Measurements from ENCODE around the gene CLN3. TPM values are rescaled to one million over a fixed set of nuclear protein-coding genes. Genes with fewer than 3 reads are reported as not detected.

The CLN3 gene
- total and polyA plus RNA-seq, 2 of the 13 experiments (the other 11 are each of a cell fraction or from before 2014, with no cell fraction given) = 23.4 to 46.8 TPM

- TF ChIP-seq, protein P1, sequence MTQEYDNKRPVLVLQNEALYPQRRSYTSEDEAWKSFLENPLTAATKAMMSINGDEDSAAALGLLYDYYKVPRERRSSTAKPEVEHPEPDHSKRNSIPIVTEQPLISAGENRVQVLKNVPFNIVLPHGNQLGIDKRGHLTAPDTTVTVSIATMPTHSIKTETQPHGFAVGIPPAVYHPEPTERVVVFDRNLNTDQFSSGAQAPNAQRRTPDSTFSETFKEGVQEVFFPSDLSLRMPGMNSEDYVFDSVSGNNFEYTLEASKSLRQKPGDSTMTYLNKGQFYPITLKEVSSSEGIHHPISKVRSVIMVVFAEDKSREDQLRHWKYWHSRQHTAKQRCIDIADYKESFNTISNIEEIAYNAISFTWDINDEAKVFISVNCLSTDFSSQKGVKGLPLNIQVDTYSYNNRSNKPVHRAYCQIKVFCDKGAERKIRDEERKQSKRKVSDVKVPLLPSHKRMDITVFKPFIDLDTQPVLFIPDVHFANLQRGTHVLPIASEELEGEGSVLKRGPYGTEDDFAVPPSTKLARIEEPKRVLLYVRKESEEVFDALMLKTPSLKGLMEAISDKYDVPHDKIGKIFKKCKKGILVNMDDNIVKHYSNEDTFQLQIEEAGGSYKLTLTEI (CRISPR knock-in tag; conservative IDR thresholded peaks at IDR 0.05) = no peak
- peak; percentile 62; the same call in 1 of the 2 replicates for TF ChIP-seq ZNF430 (CRISPR knock-in tag; IDR thresholded peaks at IDR 0.05)
- TF ChIP-seq THYN1 (CRISPR knock-in tag; IDR thresholded peaks at IDR 0.05; ENCODE audit: borderline replicate concordance, low read depth) = no peak
- TF ChIP-seq FOXA3 (CRISPR knock-in tag; IDR thresholded peaks at IDR 0.05) = peak; percentile 42
- no peak for TF ChIP-seq ZNF234 (CRISPR knock-in tag; conservative IDR thresholded peaks at IDR 0.05)
- TF ChIP-seq ZNF646 (CRISPR knock-in tag; IDR thresholded peaks at IDR 0.05) = no peak
- TF ChIP-seq, protein P2, sequence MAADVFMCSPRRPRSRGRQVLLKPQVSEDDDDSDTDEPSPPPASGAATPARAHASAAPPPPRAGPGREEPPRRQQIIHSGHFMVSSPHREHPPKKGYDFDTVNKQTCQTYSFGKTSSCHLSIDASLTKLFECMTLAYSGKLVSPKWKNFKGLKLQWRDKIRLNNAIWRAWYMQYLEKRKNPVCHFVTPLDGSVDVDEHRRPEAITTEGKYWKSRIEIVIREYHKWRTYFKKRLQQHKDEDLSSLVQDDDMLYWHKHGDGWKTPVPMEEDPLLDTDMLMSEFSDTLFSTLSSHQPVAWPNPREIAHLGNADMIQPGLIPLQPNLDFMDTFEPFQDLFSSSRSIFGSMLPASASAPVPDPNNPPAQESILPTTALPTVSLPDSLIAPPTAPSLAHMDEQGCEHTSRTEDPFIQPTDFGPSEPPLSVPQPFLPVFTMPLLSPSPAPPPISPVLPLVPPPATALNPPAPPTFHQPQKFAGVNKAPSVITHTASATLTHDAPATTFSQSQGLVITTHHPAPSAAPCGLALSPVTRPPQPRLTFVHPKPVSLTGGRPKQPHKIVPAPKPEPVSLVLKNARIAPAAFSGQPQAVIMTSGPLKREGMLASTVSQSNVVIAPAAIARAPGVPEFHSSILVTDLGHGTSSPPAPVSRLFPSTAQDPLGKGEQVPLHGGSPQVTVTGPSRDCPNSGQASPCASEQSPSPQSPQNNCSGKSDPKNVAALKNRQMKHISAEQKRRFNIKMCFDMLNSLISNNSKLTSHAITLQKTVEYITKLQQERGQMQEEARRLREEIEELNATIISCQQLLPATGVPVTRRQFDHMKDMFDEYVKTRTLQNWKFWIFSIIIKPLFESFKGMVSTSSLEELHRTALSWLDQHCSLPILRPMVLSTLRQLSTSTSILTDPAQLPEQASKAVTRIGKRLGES (CRISPR knock-in tag; IDR thresholded peaks at IDR 0.05; ENCODE audit: borderline replicate concordance) = no peak
- TF ChIP-seq KLF13 (CRISPR knock-in tag; IDR thresholded peaks at IDR 0.05) = no peak; the same call in 1 of the 2 replicates
- TF ChIP-seq, protein P3, sequence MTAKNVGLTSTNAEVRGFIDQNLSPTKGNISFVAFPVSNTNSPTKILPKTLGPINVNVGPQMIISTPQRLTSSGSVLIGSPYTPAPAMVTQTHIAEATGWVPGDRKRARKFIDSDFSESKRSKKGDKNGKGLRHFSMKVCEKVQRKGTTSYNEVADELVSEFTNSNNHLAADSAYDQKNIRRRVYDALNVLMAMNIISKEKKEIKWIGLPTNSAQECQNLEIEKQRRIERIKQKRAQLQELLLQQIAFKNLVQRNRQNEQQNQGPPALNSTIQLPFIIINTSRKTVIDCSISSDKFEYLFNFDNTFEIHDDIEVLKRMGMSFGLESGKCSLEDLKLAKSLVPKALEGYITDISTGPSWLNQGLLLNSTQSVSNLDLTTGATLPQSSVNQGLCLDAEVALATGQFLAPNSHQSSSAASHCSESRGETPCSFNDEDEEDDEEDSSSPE (CRISPR knock-in tag; IDR thresholded peaks at IDR 0.05) = peak; percentile 60
- TF ChIP-seq ZNF337 (CRISPR knock-in tag; IDR thresholded peaks at IDR 0.05; ENCODE audit: borderline replicate concordance, low read depth) = no peak
- TF ChIP-seq SIX1 (CRISPR knock-in tag; IDR thresholded peaks at IDR 0.05; ENCODE audit: borderline replicate concordance) = no peak
- TF ChIP-seq BCL6 (CRISPR knock-in tag; IDR thresholded peaks at IDR 0.05) = 0 out of 2 replicates have a peak, but pooled peaks have one; percentile 17
- no peak for TF ChIP-seq DBP (CRISPR knock-in tag; IDR thresholded peaks at IDR 0.05; ENCODE audit: not compliant biosample characterization)
- TF ChIP-seq U2AF1 (optimal IDR thresholded peaks at IDR 0.05; ENCODE audit: low read depth, low read length) = no peak
- TF ChIP-seq YY1 (IDR thresholded peaks at IDR 0.05; ENCODE audit: insufficient read depth, insufficient replicate concordance, low read depth, low read length) = peak; percentile 99
- TF ChIP-seq ZNF614 (CRISPR knock-in tag; IDR thresholded peaks at IDR 0.05; ENCODE audit: borderline replicate concordance) = peak; percentile 73
These were observed at the start of gene CLN3 (continued) for GRCh38 chr16:28491970-28492474.

All from HepG2 (cell line).